Activated T-cell treated with anti-CD3 and anti-CD28 coated beads, Interleukin-2, amount 50 U/mL, for 24 hours (primary cell): ENCODE data around the gene FXR2.

Source experiments
- DNase-seq: peaks from one replicate; pipeline ENCODE4 v3.0.0-alpha.2; 2020
- H3K27ac Mint-ChIP-seq: 2 replicates; pipeline ENCODE4 v1.8.0; 2020; ENCODE audit warnings: mild to moderate bottlenecking, mixed read lengths
- H3K27me3 Mint-ChIP-seq: 2 replicates; pipeline ENCODE4 v1.8.0; 2020; ENCODE audit warnings: mixed read lengths
- H3K36me3 Mint-ChIP-seq: 2 replicates; pipeline ENCODE4 v1.8.0; 2020; ENCODE audit warnings: low read depth, mixed read lengths
- H3K4me1 Mint-ChIP-seq: 2 replicates; pipeline ENCODE4 v1.8.0; 2020; ENCODE audit warnings: low read depth, mixed read lengths
- H3K4me3 Mint-ChIP-seq: 2 replicates; pipeline ENCODE4 v1.8.0; 2020; ENCODE audit warnings: mild to moderate bottlenecking, moderate library complexity, mixed read lengths
- H3K9me3 Mint-ChIP-seq: 2 replicates; pipeline ENCODE4 v1.8.0; 2020; ENCODE audit warnings: mixed read lengths

FXR2 gene

DNA sequence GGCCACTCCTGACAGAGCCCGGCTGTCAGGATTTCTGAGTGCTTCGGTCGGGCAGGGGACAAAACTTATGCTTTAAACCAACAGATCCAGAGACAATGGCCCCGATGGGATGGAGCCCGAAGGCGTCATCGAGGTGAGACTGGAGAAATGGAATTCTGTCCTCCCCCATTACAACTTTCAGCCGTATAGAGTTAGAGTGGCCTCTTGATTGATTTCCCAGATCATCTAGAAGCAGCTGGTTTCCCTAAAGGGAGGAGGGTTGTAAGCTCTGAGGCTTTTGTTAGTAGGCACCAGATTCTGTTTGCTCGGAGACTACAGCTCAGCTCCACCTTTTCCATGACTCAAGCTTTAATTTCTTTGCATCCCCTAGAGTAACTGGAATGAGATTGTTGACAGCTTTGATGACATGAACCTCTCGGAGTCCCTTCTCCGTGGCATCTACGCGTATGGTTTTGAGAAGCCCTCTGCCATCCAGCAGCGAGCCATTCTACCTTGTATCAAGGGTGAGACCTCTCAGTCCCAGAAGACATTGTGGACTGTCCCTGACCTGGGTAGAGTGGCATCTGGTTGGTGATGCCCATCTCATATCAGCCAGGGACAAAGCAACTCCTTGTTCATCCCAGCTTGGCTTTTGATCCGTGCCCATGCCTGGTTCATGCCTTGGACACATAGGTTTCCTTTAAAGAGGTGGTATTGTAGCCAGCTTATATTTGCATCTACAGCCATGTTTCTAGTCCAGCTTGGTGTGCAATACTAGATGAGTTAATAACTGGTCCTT is 40.3 kb downstream of the FXR2 start:
- Mint-ChIP-seq H3K36me3 (peaks cover 97% of the 10 kb centered on the region), H3K27ac (peak overlapping the region; percentile 100), H3K4me3 (peak overlapping the region; percentile 90), H3K27me3 (no peaks in the 10 kb centered on the region), H3K9me3 (no peaks in the 10 kb centered on the region), H3K4me1 (peaks cover 77% of the 10 kb centered on the region)
- DNase-seq: no peak

- H3K9me3 Mint-ChIP-seq: no peaks in the 10 kb centered on the region
- H3K36me3 Mint-ChIP-seq: peaks cover 97% of the 10 kb centered on the region
- peak; percentile 91 for DNase-seq
- peaks cover 68% of the 10 kb centered on the region for H3K4me1 Mint-ChIP-seq
- no peaks in the 10 kb centered on the region for H3K27me3 Mint-ChIP-seq
- peak overlapping the region; percentile 100 for H3K27ac Mint-ChIP-seq
- H3K4me3 Mint-ChIP-seq: peak overlapping the region; percentile 90
Observed at GRCh38 chr17:7573324-7574080, 41.2 kb downstream of the FXR2 start.

- H3K4me3 Mint-ChIP-seq: peak overlapping the region; percentile 90
- H3K9me3 Mint-ChIP-seq: no peaks in the 10 kb centered on the region
- H3K27me3 Mint-ChIP-seq: no peaks in the 10 kb centered on the region
- peaks cover 61% of the 10 kb centered on the region for H3K4me1 Mint-ChIP-seq
- H3K27ac Mint-ChIP-seq: peak overlapping the region; percentile 100
- peaks cover 96% of the 10 kb centered on the region for H3K36me3 Mint-ChIP-seq
- peak; percentile 100 for DNase-seq
Observed at GRCh38 chr17:7572588-7573323, 41.9 kb downstream of the FXR2 start.

DNA sequence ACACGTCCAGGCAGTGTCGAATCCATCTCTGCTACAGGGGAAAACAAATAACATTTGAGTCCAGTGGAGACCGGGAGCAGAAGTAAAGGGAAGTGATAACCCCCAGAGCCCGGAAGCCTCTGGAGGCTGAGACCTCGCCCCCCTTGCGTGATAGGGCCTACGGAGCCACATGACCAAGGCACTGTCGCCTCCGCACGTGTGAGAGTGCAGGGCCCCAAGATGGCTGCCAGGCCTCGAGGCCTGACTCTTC is 42.4 kb downstream of the FXR2 start:
- Mint-ChIP-seq H3K36me3 (peaks cover 96% of the 10 kb centered on the region), H3K9me3 (no peaks in the 10 kb centered on the region), H3K27me3 (no peaks in the 10 kb centered on the region), H3K27ac (peak overlapping the region; percentile 100), H3K4me3 (peak overlapping the region; percentile 90), H3K4me1 (peaks cover 60% of the 10 kb centered on the region)
- DNase-seq: no peak

GRCh38 chr17:7570351-7570750 is 44.3 kb downstream of the FXR2 start:
- H3K27ac Mint-ChIP-seq: peak overlapping the region; percentile 87
- H3K9me3 Mint-ChIP-seq: no peaks in the 10 kb centered on the region

GRCh38 chr17:7569571-7569970 is 45.1 kb downstream of the FXR2 start:
- no peaks in the 10 kb centered on the region for H3K9me3 Mint-ChIP-seq
- H3K4me3 Mint-ChIP-seq: no peak overlapping the region
- peaks cover 96% of the 10 kb centered on the region for H3K36me3 Mint-ChIP-seq
- no peaks in the 10 kb centered on the region for H3K27me3 Mint-ChIP-seq
- DNase-seq: no peak
- peaks cover 46% of the 10 kb centered on the region for H3K4me1 Mint-ChIP-seq
- peak overlapping the region; percentile 19 for H3K27ac Mint-ChIP-seq

More at GRCh38 chr17:7570351-7570750, 44.3 kb downstream of the FXR2 start:
- no peak for DNase-seq
- Mint-ChIP-seq H3K36me3 (peaks cover 96% of the 10 kb centered on the region), H3K4me1 (peaks cover 47% of the 10 kb centered on the region), H3K27me3 (no peaks in the 10 kb centered on the region), H3K4me3 (no peak overlapping the region)

GRCh38 chr17:7563115-7563869 is 51.4 kb downstream of the FXR2 start:
- no peaks in the 10 kb centered on the region for H3K27me3 Mint-ChIP-seq
- peaks cover 66% of the 10 kb centered on the region for H3K36me3 Mint-ChIP-seq
- peaks cover 59% of the 10 kb centered on the region for H3K4me1 Mint-ChIP-seq
- DNase-seq: no peak
- H3K27ac Mint-ChIP-seq: peak overlapping the region; percentile 94
- no peaks in the 10 kb centered on the region for H3K9me3 Mint-ChIP-seq
- peak overlapping the region; percentile 96 for H3K4me3 Mint-ChIP-seq

DNA sequence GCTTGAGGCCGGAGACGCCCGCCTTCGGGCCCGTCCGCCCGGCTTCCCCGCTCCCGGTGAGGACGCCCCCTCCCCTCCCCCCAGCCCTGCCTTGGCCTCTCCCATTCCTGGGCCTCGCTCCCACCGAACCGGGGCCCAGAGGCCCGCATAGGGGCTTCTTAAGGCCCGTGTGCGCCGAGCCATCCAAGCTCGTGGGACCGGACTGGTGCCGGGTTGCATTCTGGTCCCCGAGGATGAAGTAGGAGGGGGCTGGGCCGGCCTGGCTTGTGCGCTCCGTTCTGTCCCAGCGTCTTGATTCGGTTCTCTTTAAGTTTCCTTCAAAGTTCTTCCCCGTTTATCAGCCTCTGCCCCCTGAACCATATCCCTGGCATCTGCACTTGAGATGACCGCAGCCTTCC is 52.5 kb downstream of the FXR2 start:
- no peaks in the 10 kb centered on the region for H3K27me3 Mint-ChIP-seq
- H3K4me3 Mint-ChIP-seq: peak overlapping the region; percentile 96
- H3K9me3 Mint-ChIP-seq: no peaks in the 10 kb centered on the region
- H3K4me1 Mint-ChIP-seq: peaks cover 60% of the 10 kb centered on the region
- H3K27ac Mint-ChIP-seq: peak overlapping the region; percentile 94
- DNase-seq: no peak
- peaks cover 56% of the 10 kb centered on the region for H3K36me3 Mint-ChIP-seq

DNA sequence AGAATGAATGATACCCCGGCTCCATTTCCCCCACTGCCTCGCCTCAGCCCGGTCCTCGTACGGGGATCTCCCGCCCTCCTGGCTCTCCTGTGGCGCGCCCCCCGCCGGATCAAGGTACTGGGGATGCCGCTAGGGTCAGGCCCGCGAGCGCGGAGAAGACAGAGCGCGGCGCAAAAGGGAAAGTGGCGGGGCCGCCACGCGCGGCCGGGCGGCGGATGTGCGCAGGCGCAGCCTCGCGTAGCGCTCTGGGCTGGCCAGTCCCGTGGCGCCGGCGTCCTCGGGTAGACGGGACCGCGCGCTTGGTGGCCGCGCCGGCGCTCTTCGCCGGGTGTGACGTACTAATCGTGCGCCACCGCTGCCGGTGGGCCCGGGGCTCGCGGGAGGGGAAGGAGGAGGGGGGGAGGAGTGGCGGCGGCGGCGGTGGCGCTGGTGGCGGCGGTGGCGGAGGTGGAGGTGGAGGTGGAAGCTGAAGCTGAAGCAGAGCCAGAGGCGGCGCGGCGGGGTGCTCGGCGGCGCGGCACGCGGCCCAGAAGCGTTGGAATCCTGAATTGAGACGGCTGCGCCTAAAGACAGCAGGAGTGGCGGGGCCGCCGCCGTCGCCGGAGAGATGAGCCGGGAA is 53.0 kb downstream of the FXR2 start, which contains the start of gene SENP3:
SENP3 (plus strand) TSS at position 331 of the 619 bp plus-strand sequence. CDS start 1,158 bp downstream, outside the sequence.
- Mint-ChIP-seq H3K4me1 (peaks cover 58% of the 10 kb centered on the region), H3K27ac (peak within 1 kb of the TSS; percentile 94), H3K27me3 (no peaks in the 10 kb centered on the region), H3K4me3 (peak within 1 kb of the TSS; percentile 96), H3K9me3 (no peaks in the 10 kb centered on the region), H3K36me3 (peaks cover 51% of the 10 kb centered on the region)
- peak; percentile 94 for DNase-seq

GRCh38 chr17:7561028-7561575 is 53.6 kb downstream of the FXR2 start:
- peaks cover 45% of the 10 kb centered on the region for H3K36me3 Mint-ChIP-seq
- H3K4me1 Mint-ChIP-seq: peaks cover 61% of the 10 kb centered on the region
- H3K27me3 Mint-ChIP-seq: no peaks in the 10 kb centered on the region
- H3K27ac Mint-ChIP-seq: peak overlapping the region; percentile 93
- peak; percentile 90 for DNase-seq
- H3K9me3 Mint-ChIP-seq: no peaks in the 10 kb centered on the region
- peak overlapping the region; percentile 96 for H3K4me3 Mint-ChIP-seq

DNA sequence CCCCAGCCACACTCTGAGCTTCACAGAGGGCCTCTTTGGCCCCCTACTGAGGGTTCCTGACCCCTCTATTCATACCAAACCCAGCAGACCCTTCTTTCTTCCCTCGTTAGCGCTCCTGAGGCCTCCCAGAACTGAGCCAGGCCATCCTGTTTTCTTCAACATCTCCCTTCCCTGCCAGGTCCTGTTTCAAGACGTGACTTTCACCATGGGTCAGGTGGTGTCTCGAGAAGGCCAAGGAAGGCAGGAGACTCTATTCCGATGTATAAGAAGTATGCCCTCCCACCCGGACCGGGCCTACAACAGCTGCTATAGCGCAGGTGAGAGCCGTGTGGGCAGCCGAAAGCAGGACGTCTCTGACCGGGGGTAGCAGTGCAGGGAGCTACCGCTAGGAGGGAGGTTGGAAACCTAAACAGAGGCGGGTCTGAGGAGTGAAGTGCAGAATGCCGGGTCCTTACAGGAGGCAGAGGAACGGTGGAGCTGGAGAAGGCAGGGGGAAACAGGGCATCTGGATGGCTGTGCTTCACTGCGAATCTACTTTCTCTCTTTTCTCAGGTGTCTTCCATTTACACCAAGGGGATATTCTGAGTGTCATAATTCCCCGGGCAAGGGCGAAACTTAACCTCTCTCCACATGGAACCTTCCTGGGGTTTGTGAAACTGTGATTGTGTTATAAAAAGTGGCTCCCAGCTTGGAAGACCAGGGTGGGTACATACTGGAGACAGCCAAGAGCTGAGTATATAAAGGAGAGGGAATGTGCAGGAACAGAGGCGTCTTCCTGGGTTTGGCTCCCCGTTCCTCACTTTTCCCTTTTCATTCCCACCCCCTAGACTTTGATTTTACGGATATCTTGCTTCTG is 54.3 kb downstream of the FXR2 start:
- Mint-ChIP-seq H3K4me1 (peaks cover 60% of the 10 kb centered on the region), H3K27ac (peak overlapping the region; percentile 93), H3K9me3 (no peaks in the 10 kb centered on the region), H3K36me3 (peaks cover 38% of the 10 kb centered on the region), H3K4me3 (peak overlapping the region; percentile 96), H3K27me3 (no peaks in the 10 kb centered on the region)
- DNase-seq: no peak

GRCh38 chr17:7559320-7560171 is 55.2 kb downstream of the FXR2 start:
- peak overlapping the region; percentile 93 for H3K27ac Mint-ChIP-seq
- H3K36me3 Mint-ChIP-seq: peaks cover 30% of the 10 kb centered on the region
- no peak for DNase-seq
- no peaks in the 10 kb centered on the region for H3K9me3 Mint-ChIP-seq
- peak overlapping the region; percentile 96 for H3K4me3 Mint-ChIP-seq
- no peaks in the 10 kb centered on the region for H3K27me3 Mint-ChIP-seq
- H3K4me1 Mint-ChIP-seq: peaks cover 57% of the 10 kb centered on the region
